Astrocyte of the cerebellum (primary cell): ENCODE measurements around the gene DNAJB4.
"Not testable (repeated sequence)": the region's sequence is repeated elsewhere in the genome, so short reads cannot be mapped to it uniquely, and the experiment has no call there.

ENCODE experiments used
- DNase-seq: peaks from one replicate; pipeline ENCODE4 v3.0.0-alpha.2; 2011; ENCODE audit warnings: low read depth
- H3K4me3 ChIP-seq: 2 replicates; pipeline ENCODE4 v1.5.1; 2011; ENCODE audit warnings: mild to moderate bottlenecking, low read depth, low read length, moderate library complexity
- CTCF ChIP-seq: IDR thresholded peaks from 2 replicates; pipeline ENCODE4 v1.5.1; 2012; ENCODE audit warnings: low read length, low read depth, moderate library complexity, mild to moderate bottlenecking; ENCODE audit errors: missing control alignments
- in situ Hi-C: cut with HindIII; loops from 2 replicates; pipeline ENCODE4 v1.10.0; 2017; ENCODE audit warnings: low sequenced_read_pairs

DNAJB4 gene

GRCh38 chr1:78009276-78009675 is 4.5 kb downstream of the DNAJB4 start:
- no peak overlapping the region for H3K4me3 ChIP-seq
- no peak for DNase-seq
- in situ Hi-C loops: no loop called here
- no peak for TF ChIP-seq CTCF

- no peak overlapping the region for H3K4me3 ChIP-seq
- peak; percentile 12 for DNase-seq
- no peak for TF ChIP-seq CTCF
- in situ Hi-C loops: no loop called here
These were observed 5.1 kb downstream of the DNAJB4 start for GRCh38 chr1:78009836-78010235.

- DNase-seq: no peak
- no peak for TF ChIP-seq CTCF
- in situ Hi-C loops: no loop called here
These were observed 6.3 kb downstream of the DNAJB4 start for GRCh38 chr1:78011050-78011449.

GRCh38 chr1:78015148-78015547 is 10.4 kb downstream of the DNAJB4 start:
- no peak for DNase-seq
- in situ Hi-C loops: no loop called here
- no peak overlapping the region for H3K4me3 ChIP-seq
- no peak for TF ChIP-seq CTCF

More at GRCh38 chr1:78011050-78011449, 6.3 kb downstream of the DNAJB4 start:
- H3K4me3 ChIP-seq: no peak overlapping the region

- in situ Hi-C loops: no loop called here
These were observed 14.3 kb downstream of the DNAJB4 start for GRCh38 chr1:78019024-78019423.

GRCh38 chr1:78021134-78021533 is 16.4 kb downstream of the DNAJB4 start:
- in situ Hi-C loops, DNase-seq: not testable (repeated sequence)

More at GRCh38 chr1:78019024-78019423, 14.3 kb downstream of the DNAJB4 start:
- DNase-seq: no peak
- no peak overlapping the region for H3K4me3 ChIP-seq
- TF ChIP-seq CTCF: no peak

GRCh38 chr1:78029793-78030192 is 25.1 kb downstream of the DNAJB4 start:
- in situ Hi-C loops: no loop called here
- DNase-seq: no peak
- TF ChIP-seq CTCF: no peak
- H3K4me3 ChIP-seq: no peak overlapping the region

More at GRCh38 chr1:78021134-78021533, 16.4 kb downstream of the DNAJB4 start:
- not testable (repeated sequence) for H3K4me3 ChIP-seq
